Adrenal gland (tissue), 5 donors: ENCODE data around the gene CFAP210.

ENCODE experiments used
- CTCF ChIP-seq, 6 experiments: fragments of 450-650 bp in 4 of 6; fragments of 200-600 bp in 2 of 6; sonication (generic) in 1 of 6; IDR thresholded peaks; 1 replicate in 5 of 6; 2 replicates in 1 of 6; pipeline versions ENCODE4 v1.5.1 to v1.8.0; 2016 to 2021; ENCODE audit warnings: antibody characterized with exemption in 6 of 6, mild to moderate bottlenecking in 2 of 6, moderate library complexity in 1 of 6
- POLR2A ChIP-seq, 2 donors: fragments of 450-650 bp; IDR thresholded peaks; one replicate each; pipeline ENCODE4 v1.6.1; 2017; ENCODE audit warnings: antibody characterized with exemption in 2 of 2, mild to moderate bottlenecking in 2 of 2, moderate library complexity in 1 of 2
- donor health status: DM: no; HTN: no; CAD: no.

- TF ChIP-seq POLR2A (IDR thresholded peaks at IDR 0.05) (no peak), CTCF (IDR thresholded peaks at IDR 0.05) (no peak)
Measured at GRCh38 chr2:169649278-169649677, 44.9 kb downstream of the CFAP210 start.
